ENCODE results near the gene ZNF101. TPM values are rescaled to one million over a fixed set of nuclear protein-coding genes. Genes with fewer than 3 reads are reported as not detected.

Gene ZNF101
- total RNA-seq, 2 donors from 2014 or later, result 5.3 to 6.7 TPM

DNA sequence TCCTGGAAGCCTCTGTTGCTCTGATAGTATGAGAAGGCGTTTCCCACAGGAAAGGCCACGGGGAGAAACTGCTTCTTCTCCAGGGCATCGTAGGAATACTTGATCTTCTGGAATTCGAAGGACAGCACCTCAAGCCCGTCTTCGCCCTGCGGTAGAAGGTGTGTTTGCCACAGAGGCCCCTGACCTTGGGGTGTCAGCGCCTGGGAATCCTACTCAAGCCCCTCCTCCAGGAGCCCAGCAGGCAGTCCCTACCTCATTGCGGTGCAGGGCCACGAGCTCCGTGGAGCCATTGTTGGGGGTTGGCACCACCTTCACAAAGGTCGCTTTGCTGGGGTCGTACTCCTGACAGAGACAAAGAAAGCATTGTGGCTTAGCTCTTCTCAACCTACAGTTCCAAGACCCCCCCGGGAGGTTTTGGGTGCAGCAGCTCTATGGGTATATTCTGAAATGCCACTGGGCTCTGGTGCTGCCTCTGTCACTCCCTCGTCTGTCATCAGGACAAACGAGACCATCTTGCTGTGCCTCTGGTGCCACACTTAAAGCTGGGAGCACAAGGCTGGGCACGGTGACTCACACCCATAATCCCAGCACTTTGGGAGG, 8.9 kb upstream of the ZNF101 start:
- 67 to 85% methylated on average over 8 to 17 of the region's 17 CpGs for WGBS, 2 donors
- peaks cover 24 to 29% of the 10 kb centered on the region in 2 donors for H3K36me3 ChIP-seq (replicated peaks in 1 of 2; ENCODE audit: insufficient read depth in 1 of 2, low read depth in 2 of 2)
- H3K27me3 ChIP-seq, result no peaks in the 10 kb centered on the region
- intact Hi-C loops (cut with DNase I), result no loop called here
- TF ChIP-seq, protein P1, sequence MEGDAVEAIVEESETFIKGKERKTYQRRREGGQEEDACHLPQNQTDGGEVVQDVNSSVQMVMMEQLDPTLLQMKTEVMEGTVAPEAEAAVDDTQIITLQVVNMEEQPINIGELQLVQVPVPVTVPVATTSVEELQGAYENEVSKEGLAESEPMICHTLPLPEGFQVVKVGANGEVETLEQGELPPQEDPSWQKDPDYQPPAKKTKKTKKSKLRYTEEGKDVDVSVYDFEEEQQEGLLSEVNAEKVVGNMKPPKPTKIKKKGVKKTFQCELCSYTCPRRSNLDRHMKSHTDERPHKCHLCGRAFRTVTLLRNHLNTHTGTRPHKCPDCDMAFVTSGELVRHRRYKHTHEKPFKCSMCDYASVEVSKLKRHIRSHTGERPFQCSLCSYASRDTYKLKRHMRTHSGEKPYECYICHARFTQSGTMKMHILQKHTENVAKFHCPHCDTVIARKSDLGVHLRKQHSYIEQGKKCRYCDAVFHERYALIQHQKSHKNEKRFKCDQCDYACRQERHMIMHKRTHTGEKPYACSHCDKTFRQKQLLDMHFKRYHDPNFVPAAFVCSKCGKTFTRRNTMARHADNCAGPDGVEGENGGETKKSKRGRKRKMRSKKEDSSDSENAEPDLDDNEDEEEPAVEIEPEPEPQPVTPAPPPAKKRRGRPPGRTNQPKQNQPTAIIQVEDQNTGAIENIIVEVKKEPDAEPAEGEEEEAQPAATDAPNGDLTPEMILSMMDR (IDR thresholded peaks at IDR 0.05), result no peak
- no peak for TF ChIP-seq POLR2A (IDR thresholded peaks at IDR 0.05)
- ATAC-seq (no peak), DNase-seq (no peak)
- peaks cover 19% of the 10 kb centered on the region for H3K4me1 ChIP-seq
- no peaks in the 10 kb centered on the region for H3K9me3 ChIP-seq
- no peak overlapping the region for H3K27ac ChIP-seq
- H3K4me3 ChIP-seq, result no peak overlapping the region

DNA sequence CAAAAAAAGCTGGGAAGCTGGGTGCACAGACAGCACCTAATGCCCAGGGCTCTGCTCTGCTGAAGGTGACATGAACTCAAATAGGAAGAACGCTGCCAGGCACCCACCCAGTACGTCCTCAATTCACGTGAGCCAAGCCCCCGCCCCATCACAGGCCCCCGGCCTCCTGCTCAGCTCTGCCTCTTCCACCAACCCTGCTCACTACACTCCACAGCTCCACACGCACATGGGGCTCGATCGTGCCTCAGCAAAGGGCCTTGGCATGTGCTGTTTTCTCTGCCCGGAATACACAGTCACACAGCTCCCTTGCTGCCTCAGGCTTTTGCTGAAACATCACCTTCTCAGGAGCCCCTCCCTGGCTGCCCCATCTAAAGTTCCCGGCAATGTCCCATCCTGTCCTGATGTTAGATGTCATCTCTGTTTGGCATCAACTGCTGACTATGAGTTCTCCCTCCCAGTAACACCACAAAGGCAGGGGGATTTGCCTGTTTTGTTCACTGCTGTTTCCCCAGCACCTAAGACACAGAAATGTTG, 7.4 kb upstream of the ZNF101 start:
- no peak for DNase-seq

DNA sequence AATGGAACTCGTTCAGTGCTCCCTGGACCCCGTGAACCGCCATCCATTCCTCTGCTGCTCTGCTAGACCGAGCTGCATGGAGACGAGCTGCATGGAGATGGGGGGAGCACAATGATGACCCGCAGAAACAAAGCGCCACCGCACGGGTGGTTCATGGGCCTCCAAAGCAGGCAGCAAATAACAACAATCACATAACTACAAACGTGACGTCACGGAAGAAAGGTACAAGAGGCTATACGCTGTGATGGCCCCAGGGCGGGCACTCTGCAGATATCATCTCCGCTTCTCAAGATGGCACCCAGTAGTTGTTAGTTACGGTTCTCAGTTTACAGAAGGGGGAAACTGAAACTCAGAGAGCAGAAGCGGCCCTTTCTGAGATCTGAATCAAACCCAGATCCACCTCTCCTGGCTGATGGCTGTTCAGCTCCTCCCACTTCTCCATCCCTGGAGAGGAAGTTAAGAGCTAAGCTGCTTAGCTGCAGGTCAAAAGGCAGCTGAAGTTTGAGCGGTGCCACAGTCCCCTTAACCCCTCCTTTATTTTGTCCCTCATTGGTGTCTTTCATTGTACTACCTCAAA, 6.9 kb upstream of the ZNF101 start:
- H3K4me3 ChIP-seq, result no peak overlapping the region
- H3K4me1 ChIP-seq, result peaks cover 19% of the 10 kb centered on the region
- H3K9me3 ChIP-seq, result no peaks in the 10 kb centered on the region
- H3K36me3 ChIP-seq (replicated peaks in 1 of 2; ENCODE audit: insufficient read depth in 1 of 2, low read depth in 2 of 2), result peaks cover 8 to 10% of the 10 kb centered on the region in 2 donors
- intact Hi-C loops (cut with DNase I), result no loop called here
- TF ChIP-seq, protein P1 (IDR thresholded peaks at IDR 0.05), result no peak
- no peak for TF ChIP-seq POLR2A (IDR thresholded peaks at IDR 0.05)
- DNase-seq, result no peak
- no peaks in the 10 kb centered on the region for H3K27me3 ChIP-seq
- no peak for ATAC-seq
- 68 to 75% methylated on average over 18 of the region's 18 CpGs for WGBS, 2 donors
- H3K27ac ChIP-seq, result no peak overlapping the region

More for the DNA sequence above, 7.4 kb upstream of the ZNF101 start:
- H3K27ac ChIP-seq, result no peak overlapping the region
- intact Hi-C loops (cut with DNase I), result no loop called here
- no peak overlapping the region for H3K4me3 ChIP-seq
- peaks cover 12 to 14% of the 10 kb centered on the region in 2 donors for H3K36me3 ChIP-seq (replicated peaks in 1 of 2; ENCODE audit: insufficient read depth in 1 of 2, low read depth in 2 of 2)
- H3K27me3 ChIP-seq, result no peaks in the 10 kb centered on the region
- TF ChIP-seq, protein P1 (IDR thresholded peaks at IDR 0.05), result no peak
- TF ChIP-seq POLR2A (IDR thresholded peaks at IDR 0.05), result no peak
- no peaks in the 10 kb centered on the region for H3K9me3 ChIP-seq
- ATAC-seq, result no peak
- WGBS, 2 donors, result 83 to 86% methylated on average over 10 of the region's 10 CpGs
- peaks cover 19% of the 10 kb centered on the region for H3K4me1 ChIP-seq

DNA sequence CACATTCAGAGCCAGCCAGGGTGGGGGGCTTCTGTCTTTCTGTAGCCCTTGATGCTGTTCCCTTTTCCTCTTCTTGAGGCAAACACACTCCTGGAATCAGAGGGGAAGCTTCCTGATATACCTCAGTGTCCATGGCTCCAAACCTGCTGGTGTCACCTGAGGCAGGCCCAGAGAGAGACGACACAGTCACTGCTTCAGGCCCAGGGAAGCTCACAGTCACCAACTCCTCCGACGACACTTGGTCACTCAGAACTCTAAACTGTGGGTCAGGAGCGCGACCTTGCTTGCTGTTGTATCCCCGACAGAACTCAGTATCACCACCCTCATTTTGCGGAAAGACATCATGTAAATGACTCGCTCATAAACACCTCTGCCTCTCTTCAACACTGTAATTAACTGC, 6.3 kb upstream of the ZNF101 start:
- TF ChIP-seq, protein P1 (IDR thresholded peaks at IDR 0.05), result no peak
- TF ChIP-seq POLR2A (IDR thresholded peaks at IDR 0.05), result no peak
- Histone ChIP-seq H3K27ac (no peak overlapping the region), H3K27me3 (no peaks in the 10 kb centered on the region), H3K9me3 (no peaks in the 10 kb centered on the region), H3K36me3 (replicated peaks in 1 of 2; ENCODE audit: insufficient read depth in 1 of 2, low read depth in 2 of 2) (peaks cover 5 to 8% of the 10 kb centered on the region in 2 donors), H3K4me1 (peaks cover 19% of the 10 kb centered on the region), H3K4me3 (no peak overlapping the region)
- WGBS, 2 donors, result 68 to 77% methylated on average over 5 to 8 of the region's 8 CpGs
- DNase-seq, result no peak
- no peak for ATAC-seq
- intact Hi-C loops (cut with DNase I), result no loop called here
